Measurements from ENCODE around the gene GPM6B. TPM values are rescaled to one million over a fixed set of nuclear protein-coding genes. Genes with fewer than 3 reads are reported as not detected.

GPM6B gene
- polyA plus RNA-seq, 3 donors from 2014 or later = 0.11 to 1.4 (median 1.2) TPM

GRCh38 chrX:13774696-13775095 lies 42.2 kb downstream of the GPM6B start:
- Mint-ChIP-seq H3K36me3 (peaks cover 0 to 36% (median 11%) of the 10 kb centered on the region in 3 donors), H3K27me3 (ENCODE audit: low read depth in 3 of 3) (no peaks in the 10 kb centered on the region), H3K4me1 (peaks cover 0 to 3% of the 10 kb centered on the region in 2 donors), H3K9me3 (no peaks in the 10 kb centered on the region), H3K27ac (no peak overlapping the region), H3K4me3 (no peak overlapping the region)
- DNase-seq = no peak

GRCh38 chrX:13770013-13770535 lies 46.8 kb downstream of the GPM6B start:
- no peak overlapping the region for H3K4me3 Mint-ChIP-seq
- H3K36me3 Mint-ChIP-seq = peaks cover 0 to 67% (median 43%) of the 10 kb centered on the region in 3 donors
- peaks cover 0 to 2% of the 10 kb centered on the region in 2 donors for H3K4me1 Mint-ChIP-seq
- peak overlapping the region in 2 of 6 donors; percentile 3 to 63 for H3K27ac Mint-ChIP-seq
- peaks cover 0 to 2% (median 0%) of the 10 kb centered on the region in 3 donors for H3K27me3 Mint-ChIP-seq (ENCODE audit: low read depth in 3 of 3)
- no peak for DNase-seq
- no peaks in the 10 kb centered on the region for H3K9me3 Mint-ChIP-seq

GRCh38 chrX:13768939-13769338 lies 48.0 kb downstream of the GPM6B start:
- peaks cover 0 to 3% (median 2%) of the 10 kb centered on the region in 3 donors for H3K27me3 Mint-ChIP-seq (ENCODE audit: low read depth in 3 of 3)
- peaks cover 0 to 62% (median 33%) of the 10 kb centered on the region in 3 donors for H3K36me3 Mint-ChIP-seq
- H3K27ac Mint-ChIP-seq = no peak overlapping the region
- no peak for DNase-seq
- no peaks in the 10 kb centered on the region for H3K9me3 Mint-ChIP-seq
- H3K4me1 Mint-ChIP-seq = peaks cover 0 to 2% of the 10 kb centered on the region in 2 donors
- no peak overlapping the region for H3K4me3 Mint-ChIP-seq

DNA sequence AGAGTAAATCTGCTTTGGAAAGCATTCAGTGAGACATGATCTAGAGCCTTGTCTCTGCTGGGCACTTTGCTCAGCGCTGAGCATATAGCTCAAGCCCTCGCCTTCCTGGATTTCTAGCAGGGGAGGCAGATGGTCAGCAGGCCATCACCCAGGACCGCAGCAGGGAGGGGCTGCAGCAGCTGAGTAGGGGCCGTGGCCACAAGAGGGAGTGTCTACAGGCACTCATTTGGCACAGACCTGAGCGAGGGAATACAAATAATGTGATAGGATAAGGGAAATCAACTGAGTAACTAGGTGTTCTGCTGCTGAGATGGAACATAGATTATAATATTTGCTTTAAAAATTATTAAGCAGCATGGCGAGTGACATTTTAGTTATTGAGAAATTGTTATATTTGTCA lies 52.1 kb downstream of the GPM6B start:
- H3K27ac Mint-ChIP-seq = peak overlapping the region in 2 of 6 donors; percentile 31 to 41
- peaks cover 0 to 3% (median 2%) of the 10 kb centered on the region in 3 donors for H3K27me3 Mint-ChIP-seq (ENCODE audit: low read depth in 3 of 3)
- no peaks in the 10 kb centered on the region for H3K9me3 Mint-ChIP-seq
- peaks cover 0 to 74% (median 53%) of the 10 kb centered on the region in 3 donors for H3K36me3 Mint-ChIP-seq
- H3K4me1 Mint-ChIP-seq = peaks cover 4 to 10% of the 10 kb centered on the region in 2 donors
- no peak overlapping the region for H3K4me3 Mint-ChIP-seq
- DNase-seq = no peak

DNA sequence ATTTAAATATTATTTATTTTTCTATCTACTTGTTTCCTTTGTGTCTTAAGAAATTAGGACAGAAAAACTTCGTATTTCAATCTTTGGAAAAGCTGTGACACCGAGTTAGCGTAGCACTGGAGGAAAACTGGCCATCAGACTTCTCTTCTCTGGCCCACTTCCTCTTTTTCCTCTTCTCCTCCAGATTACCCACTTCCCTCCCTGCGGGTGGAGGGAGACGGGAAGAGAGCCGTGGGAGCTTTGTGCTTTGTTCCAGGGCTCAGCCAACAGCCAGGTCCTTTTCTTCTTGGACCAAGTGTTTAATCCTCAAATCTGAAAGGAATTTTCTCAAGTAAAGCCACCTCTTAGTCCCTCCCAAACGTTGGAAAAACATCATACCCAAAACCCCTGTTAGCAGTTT lies 52.6 kb downstream of the GPM6B start:
- Mint-ChIP-seq H3K9me3 (no peaks in the 10 kb centered on the region), H3K27ac (no peak overlapping the region), H3K27me3 (ENCODE audit: low read depth in 3 of 3) (peaks cover 0 to 3% (median 2%) of the 10 kb centered on the region in 3 donors), H3K36me3 (peaks cover 0 to 72% (median 49%) of the 10 kb centered on the region in 3 donors), H3K4me1 (peaks cover 4 to 12% of the 10 kb centered on the region in 2 donors), H3K4me3 (no peak overlapping the region)
- DNase-seq = no peak

GRCh38 chrX:13763489-13763888 lies 53.4 kb downstream of the GPM6B start:
- Mint-ChIP-seq H3K27ac (no peak overlapping the region), H3K9me3 (no peaks in the 10 kb centered on the region), H3K4me3 (no peak overlapping the region), H3K4me1 (peaks cover 4 to 18% of the 10 kb centered on the region in 2 donors), H3K27me3 (ENCODE audit: low read depth in 3 of 3) (peaks cover 0 to 3% (median 2%) of the 10 kb centered on the region in 3 donors), H3K36me3 (peaks cover 0 to 73% (median 43%) of the 10 kb centered on the region in 3 donors)
- DNase-seq = no peak

DNA sequence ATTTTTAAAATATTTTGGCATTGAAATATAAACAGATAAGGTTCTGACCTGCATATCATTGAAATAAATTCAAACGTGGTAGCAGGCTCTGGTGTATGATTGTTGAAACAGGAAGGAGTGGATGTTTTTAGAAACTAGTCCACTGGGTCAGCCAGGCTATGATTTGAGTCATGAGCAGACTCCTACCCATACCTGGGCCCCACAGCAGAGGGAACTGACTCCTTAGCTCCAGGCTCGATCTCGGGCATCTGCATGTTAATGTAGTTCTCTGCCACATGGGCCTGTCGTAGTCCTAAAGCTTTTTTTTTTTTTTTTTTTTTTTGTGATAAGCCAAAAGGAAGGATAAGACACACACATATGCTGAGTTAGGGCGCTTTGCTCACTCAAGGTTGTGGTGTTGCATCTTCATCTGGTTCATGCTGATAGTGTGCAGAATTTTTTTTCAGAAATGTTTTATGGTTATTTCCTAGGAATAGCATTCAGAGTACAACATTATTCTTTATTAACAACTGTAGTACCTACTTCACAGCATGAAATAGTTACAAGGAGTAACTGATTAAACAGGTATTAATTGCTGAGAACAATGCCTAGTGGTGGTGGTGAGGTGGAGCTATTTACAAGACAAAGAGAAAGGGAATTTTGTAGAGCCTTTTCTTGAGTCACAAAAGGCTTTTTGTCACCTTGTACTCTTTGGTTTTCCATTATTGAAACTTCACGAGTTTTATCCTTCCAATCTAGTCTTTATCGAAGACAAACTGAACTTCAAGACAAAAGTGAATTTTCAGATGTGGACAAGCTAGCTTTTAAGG lies 55.1 kb downstream of the GPM6B start:
- Mint-ChIP-seq H3K4me1 (peaks cover 4 to 18% of the 10 kb centered on the region in 2 donors), H3K9me3 (no peaks in the 10 kb centered on the region), H3K4me3 (no peak overlapping the region), H3K27ac (peak overlapping the region in 1 of 6 donors; percentile 58), H3K27me3 (ENCODE audit: low read depth in 3 of 3) (peaks cover 0 to 3% (median 2%) of the 10 kb centered on the region in 3 donors), H3K36me3 (peaks cover 5 to 67% (median 43%) of the 10 kb centered on the region in 3 donors)
- DNase-seq = no peak

GRCh38 chrX:13760426-13760825 lies 56.5 kb downstream of the GPM6B start:
- no peaks in the 10 kb centered on the region for H3K9me3 Mint-ChIP-seq
- H3K36me3 Mint-ChIP-seq = peaks cover 5 to 55% (median 32%) of the 10 kb centered on the region in 3 donors
- peaks cover 6 to 22% of the 10 kb centered on the region in 2 donors for H3K4me1 Mint-ChIP-seq
- H3K27ac Mint-ChIP-seq = peak overlapping the region in 1 of 6 donors; percentile 45
- H3K27me3 Mint-ChIP-seq (ENCODE audit: low read depth in 3 of 3) = peaks cover 0 to 3% (median 0%) of the 10 kb centered on the region in 3 donors
- no peak for DNase-seq
- H3K4me3 Mint-ChIP-seq = no peak overlapping the region

- H3K4me3 Mint-ChIP-seq = no peak overlapping the region
- no peaks in the 10 kb centered on the region for H3K27me3 Mint-ChIP-seq (ENCODE audit: low read depth in 3 of 3)
- peaks cover 12 to 30% of the 10 kb centered on the region in 2 donors for H3K4me1 Mint-ChIP-seq
- DNase-seq = no peak
- peaks cover 5 to 52% (median 35%) of the 10 kb centered on the region in 3 donors for H3K36me3 Mint-ChIP-seq
- no peaks in the 10 kb centered on the region for H3K9me3 Mint-ChIP-seq
- peak overlapping the region in 4 of 6 donors; percentile 10 to 63 (median 42) for H3K27ac Mint-ChIP-seq
Measured at GRCh38 chrX:13759152-13759718, 57.7 kb downstream of the GPM6B start.

- Mint-ChIP-seq H3K27ac (peak overlapping the region in 1 of 6 donors; percentile 10), H3K36me3 (peaks cover 11 to 48% (median 35%) of the 10 kb centered on the region in 3 donors), H3K4me1 (peaks cover 16 to 47% of the 10 kb centered on the region in 2 donors), H3K27me3 (ENCODE audit: low read depth in 3 of 3) (peaks cover 0 to 2% (median 0%) of the 10 kb centered on the region in 3 donors), H3K9me3 (no peaks in the 10 kb centered on the region), H3K4me3 (no peak overlapping the region)
- DNase-seq = no peak
Measured at GRCh38 chrX:13756381-13756780, 60.5 kb downstream of the GPM6B start.

DNA sequence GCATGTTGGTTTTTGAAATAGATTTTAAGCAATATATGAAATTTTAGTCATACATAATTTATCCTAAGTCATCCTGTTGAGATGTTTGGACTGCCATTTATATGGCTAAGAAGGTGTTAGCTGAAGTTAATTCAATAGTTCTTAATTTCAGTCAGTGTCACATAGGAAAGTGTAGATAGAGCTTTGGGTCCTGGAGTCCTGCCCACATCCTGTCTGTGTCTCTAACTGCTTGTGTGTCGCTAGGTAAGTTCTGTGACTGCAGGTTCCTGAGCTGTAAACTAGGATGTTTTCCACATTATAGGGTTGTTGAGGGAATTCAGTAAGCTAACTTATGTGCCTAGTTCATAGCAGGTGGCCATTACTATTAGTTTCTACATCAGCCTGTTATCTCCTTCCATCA lies 61.6 kb downstream of the GPM6B start:
- Mint-ChIP-seq H3K4me3 (no peak overlapping the region), H3K4me1 (peaks cover 21 to 50% of the 10 kb centered on the region in 2 donors), H3K27me3 (ENCODE audit: low read depth in 3 of 3) (peaks cover 0 to 2% (median 0%) of the 10 kb centered on the region in 3 donors), H3K27ac (peak overlapping the region in 4 of 6 donors; percentile 35 to 64 (median 56)), H3K9me3 (no peaks in the 10 kb centered on the region), H3K36me3 (peaks cover 13 to 43% (median 26%) of the 10 kb centered on the region in 3 donors)
- no peak for DNase-seq

DNA sequence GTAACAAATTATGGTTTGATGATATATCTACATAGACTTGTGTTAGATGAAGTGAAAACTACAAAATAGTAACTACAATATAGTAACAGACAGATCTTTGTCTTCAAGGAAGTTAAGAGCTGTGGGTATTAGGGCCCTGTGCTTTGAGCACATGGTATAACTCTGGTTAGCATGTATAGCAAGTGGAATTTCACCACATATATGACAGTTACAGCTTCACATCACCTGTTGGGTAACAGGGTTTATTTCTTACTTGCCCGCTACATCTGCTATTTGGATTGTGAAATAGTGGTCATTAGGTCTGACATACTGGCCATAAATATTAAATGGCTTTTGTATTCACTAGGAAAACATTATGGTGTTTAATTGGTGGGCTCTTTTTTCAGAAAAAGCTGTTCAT lies 62.1 kb downstream of the GPM6B start:
- Mint-ChIP-seq H3K4me3 (no peak overlapping the region), H3K36me3 (peaks cover 16 to 38% (median 23%) of the 10 kb centered on the region in 3 donors), H3K9me3 (no peaks in the 10 kb centered on the region), H3K4me1 (peaks cover 24 to 50% of the 10 kb centered on the region in 2 donors), H3K27me3 (ENCODE audit: low read depth in 3 of 3) (peaks cover 0 to 2% (median 0%) of the 10 kb centered on the region in 3 donors), H3K27ac (peak overlapping the region in 2 of 6 donors; percentile 59 to 64)
- DNase-seq = no peak

GRCh38 chrX:13752646-13753045 lies 64.2 kb downstream of the GPM6B start:
- Mint-ChIP-seq H3K27me3 (ENCODE audit: low read depth in 3 of 3) (peaks cover 0 to 4% (median 2%) of the 10 kb centered on the region in 3 donors), H3K4me3 (peak overlapping the region in 1 of 5 donors; percentile 10), H3K9me3 (no peaks in the 10 kb centered on the region), H3K36me3 (peaks cover 12 to 24% (median 17%) of the 10 kb centered on the region in 3 donors), H3K4me1 (peaks cover 25 to 42% of the 10 kb centered on the region in 2 donors), H3K27ac (peak overlapping the region in 4 of 6 donors; percentile 3 to 85 (median 34))
- DNase-seq = no peak
